Activated B cell treated with CpG ODN at 0.5 μM for 24 hours (primary cell): ENCODE measurements around the gene TCAP. TPM values are rescaled to one million over a fixed set of nuclear protein-coding genes. Genes with fewer than 3 reads are reported as not detected.
A peak's percentile ranks its signal among the peaks of the same experiment; 100 is the strongest.

ENCODE experiments used
- ATAC-seq: fragments of 200-7000 bp; cut with Tn5 transposase; one replicate; pipeline ENCODE4 v1.10.0; 2021; ENCODE audit warnings: low read depth, mild to moderate bottlenecking, moderate library complexity
- CTCF ChIA-PET: fragments of 350-600 bp; sonication (Branson Sonifier 250); formaldehyde crosslinking; loops from one replicate; lab custom pipeline; 2021; ENCODE audit warnings: antibody characterized with exemption; lab: Charles Lee
- POLR2A ChIA-PET: fragments of 350-600 bp; sonication (Branson Sonifier 250); formaldehyde crosslinking; loops from one replicate; lab custom pipeline; 2021; ENCODE audit warnings: antibody characterized with exemption; lab: Charles Lee
- DNase-seq: peaks from one replicate; pipeline ENCODE4 v3.0.0; 2022
- H3K27ac Mint-ChIP-seq: one replicate; pipeline ENCODE4 v1.8.0; 2020; ENCODE audit warnings: mixed read lengths
- H3K27me3 Mint-ChIP-seq: one replicate; pipeline ENCODE4 v1.8.0; 2021; ENCODE audit warnings: mixed read lengths
- H3K36me3 Mint-ChIP-seq: one replicate; pipeline ENCODE4 v1.8.0; 2021; ENCODE audit warnings: low read depth, mixed read lengths
- H3K4me1 Mint-ChIP-seq: one replicate; pipeline ENCODE4 v1.8.0; 2021; ENCODE audit warnings: mixed read lengths
- H3K4me3 Mint-ChIP-seq: one replicate; pipeline ENCODE4 v1.8.0; 2020; ENCODE audit warnings: mild to moderate bottlenecking, mixed read lengths
- H3K9me3 Mint-ChIP-seq: one replicate; pipeline ENCODE4 v1.8.0; 2020; ENCODE audit warnings: mixed read lengths
- intact Hi-C: fragments of 100-400 bp; cut with micrococcal nuclease; formaldehyde crosslinking; loops from one replicate; pipeline ENCODE4 v1.15.1; 2024
- total RNA-seq: library from RNA; stranded (reverse); gene quantifications from 2 replicates; pipeline ENCODE4 v1.2.3, GENCODE V29; 2022
- TF ChIP-seq, protein P1 (sequence below): fragments of 200-600 bp; IDR thresholded peaks from one replicate; pipeline ENCODE4 v1.8.0; 2022; ENCODE audit warnings: antibody characterized with exemption, mild to moderate bottlenecking

The TCAP gene
- total RNA-seq, 1 donor from 2014 or later, result 2.3 TPM

DNA sequence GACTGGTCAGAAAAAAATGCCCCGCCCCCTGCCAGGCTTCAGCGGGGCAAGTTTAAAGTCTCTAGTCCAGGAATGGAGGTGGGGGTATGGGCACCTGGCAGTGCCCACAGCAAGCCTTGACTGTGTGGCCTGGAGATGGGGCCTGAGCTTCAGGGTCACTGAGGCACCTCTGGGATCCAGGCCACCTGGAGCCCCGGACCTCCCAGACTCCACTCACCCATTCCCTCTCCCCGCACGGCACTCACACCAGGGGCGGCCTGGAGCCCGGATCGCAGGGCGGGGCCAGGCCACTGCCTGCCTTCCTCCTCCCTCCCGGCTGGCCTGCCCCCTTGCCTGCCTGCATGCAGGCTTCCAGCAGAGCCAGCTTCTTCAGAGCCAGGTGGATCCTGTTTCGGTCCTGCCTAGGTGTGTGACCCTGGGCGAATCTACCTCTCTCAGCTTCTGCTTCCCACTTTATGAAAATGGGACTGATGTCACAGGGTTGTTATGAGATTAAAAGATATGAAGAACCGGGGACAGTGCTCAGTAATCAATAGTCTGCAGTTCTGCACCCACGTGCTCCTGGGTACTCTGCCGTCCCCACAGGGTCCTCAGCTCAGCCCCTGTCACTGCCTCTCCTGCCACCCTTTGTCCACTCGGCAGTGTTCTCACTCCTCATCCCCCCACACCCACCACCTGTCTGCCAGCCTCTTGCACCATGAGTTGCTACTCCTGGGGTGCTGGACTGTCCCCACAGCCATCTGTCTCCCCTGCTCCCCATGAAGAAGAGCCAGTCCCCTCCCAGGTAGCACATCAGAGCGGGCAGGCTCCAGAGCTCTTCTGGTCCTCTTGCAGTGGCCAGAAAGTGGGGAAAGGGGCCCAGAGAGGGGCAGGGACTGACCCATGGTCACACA is 1.2 kb upstream of the TCAP start:
- POLR2A ChIA-PET, result no interaction called here
- Mint-ChIP-seq H3K9me3 (no peaks in the 10 kb centered on the region), H3K27ac (no peak overlapping the region), H3K36me3 (peaks cover 26% of the 10 kb centered on the region), H3K4me1 (peaks cover 44% of the 10 kb centered on the region), H3K4me3 (no peak overlapping the region), H3K27me3 (peaks cover 12% of the 10 kb centered on the region)
- ATAC-seq (no peak), DNase-seq (no peak)
- intact Hi-C loops, result no loop called here
- TF ChIP-seq, protein P1, sequence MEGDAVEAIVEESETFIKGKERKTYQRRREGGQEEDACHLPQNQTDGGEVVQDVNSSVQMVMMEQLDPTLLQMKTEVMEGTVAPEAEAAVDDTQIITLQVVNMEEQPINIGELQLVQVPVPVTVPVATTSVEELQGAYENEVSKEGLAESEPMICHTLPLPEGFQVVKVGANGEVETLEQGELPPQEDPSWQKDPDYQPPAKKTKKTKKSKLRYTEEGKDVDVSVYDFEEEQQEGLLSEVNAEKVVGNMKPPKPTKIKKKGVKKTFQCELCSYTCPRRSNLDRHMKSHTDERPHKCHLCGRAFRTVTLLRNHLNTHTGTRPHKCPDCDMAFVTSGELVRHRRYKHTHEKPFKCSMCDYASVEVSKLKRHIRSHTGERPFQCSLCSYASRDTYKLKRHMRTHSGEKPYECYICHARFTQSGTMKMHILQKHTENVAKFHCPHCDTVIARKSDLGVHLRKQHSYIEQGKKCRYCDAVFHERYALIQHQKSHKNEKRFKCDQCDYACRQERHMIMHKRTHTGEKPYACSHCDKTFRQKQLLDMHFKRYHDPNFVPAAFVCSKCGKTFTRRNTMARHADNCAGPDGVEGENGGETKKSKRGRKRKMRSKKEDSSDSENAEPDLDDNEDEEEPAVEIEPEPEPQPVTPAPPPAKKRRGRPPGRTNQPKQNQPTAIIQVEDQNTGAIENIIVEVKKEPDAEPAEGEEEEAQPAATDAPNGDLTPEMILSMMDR, result no peak
- CTCF ChIA-PET, result no interaction called here

- intact Hi-C loops, result loop anchor here (5.0 kb wide), 2 partner anchors 67 to 457 kb away; partner anchors contain the start of genes MIEN1 and MSL1
- no peaks in the 10 kb centered on the region for H3K9me3 Mint-ChIP-seq
- POLR2A ChIA-PET, result interaction anchor here (0.6 to 1.6 kb wide), 3 partner anchors 9 to 32 kb away, joined by 4 to 5 read pairs (median 4); no protein-coding TSS in a partner anchor
- DNase-seq (no peak), ATAC-seq (no peak)
- peaks cover 29% of the 10 kb centered on the region for H3K4me1 Mint-ChIP-seq
- peaks cover 17% of the 10 kb centered on the region for H3K36me3 Mint-ChIP-seq
- TF ChIP-seq, protein P1, result no peak
- CTCF ChIA-PET, result interaction anchor here (0.9 to 2.7 kb wide), 5 partner anchors 10 to 44 kb away, joined by 3 to 16 read pairs (median 4); no protein-coding TSS in a partner anchor
- no peak overlapping the region for H3K4me3 Mint-ChIP-seq
- no peak overlapping the region for H3K27ac Mint-ChIP-seq
- H3K27me3 Mint-ChIP-seq, result peaks cover 12% of the 10 kb centered on the region
These were observed 584 bp downstream of the TCAP start for GRCh38 chr17:39665642-39666224.

- no peaks in the 10 kb centered on the region for H3K9me3 Mint-ChIP-seq
- intact Hi-C loops, result loop anchor here (5.0 kb wide), 2 partner anchors 66 to 456 kb away; partner anchors contain the start of genes MIEN1 and MSL1
These were observed 1.1 kb downstream of the TCAP start for GRCh38 chr17:39666231-39666600.

GRCh38 chr17:39666601-39667261 is 1.6 kb downstream of the TCAP start:
- Mint-ChIP-seq H3K9me3 (no peaks in the 10 kb centered on the region), H3K27me3 (peaks cover 12% of the 10 kb centered on the region), H3K27ac (no peak overlapping the region), H3K4me1 (peaks cover 21% of the 10 kb centered on the region), H3K36me3 (peaks cover 7% of the 10 kb centered on the region), H3K4me3 (peak overlapping the region; percentile 11)
- no peak for ATAC-seq
- intact Hi-C loops, result loop anchor here (1.0 to 5.0 kb wide), 4 partner anchors 7 to 456 kb away; partner anchors contain the start of genes MIEN1 and MSL1
- POLR2A ChIA-PET, result interaction anchor here (0.5 to 1.6 kb wide), 7 partner anchors 8 to 197 kb away, joined by 3 to 5 read pairs (median 4); partner anchors contain the start of gene IKZF3
- TF ChIP-seq, protein P1, result no peak
- CTCF ChIA-PET, result interaction anchor here (1.0 to 2.7 kb wide), 5 partner anchors 12 to 63 kb away, joined by 3 to 16 read pairs (median 5); partner anchors contain the start of gene MIEN1
- no peak for DNase-seq

More at GRCh38 chr17:39666231-39666600, 1.1 kb downstream of the TCAP start:
- Mint-ChIP-seq H3K27me3 (peaks cover 12% of the 10 kb centered on the region), H3K4me3 (no peak overlapping the region), H3K4me1 (peaks cover 26% of the 10 kb centered on the region), H3K36me3 (peaks cover 12% of the 10 kb centered on the region), H3K27ac (no peak overlapping the region)
- ChIA-PET CTCF (interaction anchor here (1.0 to 2.7 kb wide), 4 partner anchors 12 to 44 kb away, joined by 3 to 16 read pairs (median 4); no protein-coding TSS in a partner anchor), POLR2A (interaction anchor here (0.5 to 1.6 kb wide), 4 partner anchors 9 to 198 kb away, joined by 3 to 5 read pairs (median 4); partner anchors contain the start of gene IKZF3)
- no peak for ATAC-seq
- TF ChIP-seq, protein P1, result no peak
- no peak for DNase-seq
